Measurements from ENCODE around the gene ENPP6.

The ENPP6 gene

GRCh38 chr4:184188443-184189400, 29.0 kb downstream of the ENPP6 start:
- no peak for DNase-seq

GRCh38 chr4:184177271-184177670, 40.4 kb downstream of the ENPP6 start:
- DNase-seq: no peak

DNA sequence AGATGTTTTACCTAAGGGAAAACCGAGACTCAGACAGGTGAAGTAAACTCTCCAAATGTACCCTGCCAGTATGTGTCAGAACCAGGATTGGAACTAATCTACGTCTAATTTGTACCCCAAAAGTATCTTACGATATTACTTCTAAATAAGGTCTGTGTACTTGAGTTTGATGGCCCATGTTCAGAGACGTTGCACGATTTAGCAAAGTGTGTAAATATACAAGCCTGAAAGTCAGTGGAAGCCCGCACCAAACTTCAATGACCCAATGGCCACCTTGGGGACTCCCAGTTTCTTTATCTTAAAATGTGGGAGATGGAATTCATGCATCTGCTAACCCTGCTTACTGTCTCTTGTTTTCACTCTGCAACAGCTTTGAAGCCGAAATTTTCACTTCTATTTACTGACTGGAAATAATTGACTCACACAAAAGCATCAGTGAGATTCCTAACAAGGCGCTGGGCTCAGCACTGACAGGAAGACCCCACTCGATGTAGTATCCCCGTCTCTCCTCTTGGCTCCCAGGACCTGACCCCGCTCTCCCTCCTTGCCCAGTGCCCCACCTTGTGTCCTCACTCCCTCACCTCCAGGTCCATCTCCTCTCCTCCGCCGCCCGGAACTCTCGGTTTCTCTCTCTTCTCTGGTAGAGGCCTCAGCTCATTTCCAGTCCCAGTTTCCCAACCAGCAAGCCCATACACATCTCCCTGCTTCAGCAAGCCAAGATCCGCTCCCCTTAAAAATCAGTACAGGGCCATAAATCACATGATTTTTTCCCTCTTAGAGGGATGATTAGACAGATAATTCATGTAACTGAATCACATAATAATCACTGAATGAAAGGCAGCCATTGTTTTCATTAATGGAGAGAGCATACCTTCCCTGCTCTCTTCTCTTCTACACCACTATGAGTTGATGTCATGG, 42.8 kb downstream of the ENPP6 start:
- no peak for DNase-seq

GRCh38 chr4:184171011-184171410, 46.7 kb downstream of the ENPP6 start:
- no peak for DNase-seq

GRCh38 chr4:184169225-184169867, 48.3 kb downstream of the ENPP6 start:
- DNase-seq: no peak

GRCh38 chr4:184168406-184169019, 49.2 kb downstream of the ENPP6 start:
- peak in 1 of 2 experiments; percentile 18 for DNase-seq

GRCh38 chr4:184167576-184167975, 50.1 kb downstream of the ENPP6 start:
- no peak for DNase-seq

GRCh38 chr4:184166736-184167135, 50.9 kb downstream of the ENPP6 start:
- no peak for DNase-seq

- DNase-seq: no peak
These were observed 52.4 kb downstream of the ENPP6 start for GRCh38 chr4:184165291-184165690.

- no peak for DNase-seq
These were observed 53.9 kb downstream of the ENPP6 start for GRCh38 chr4:184163813-184164212.

GRCh38 chr4:184162596-184162995, 55.1 kb downstream of the ENPP6 start:
- DNase-seq: no peak

DNA sequence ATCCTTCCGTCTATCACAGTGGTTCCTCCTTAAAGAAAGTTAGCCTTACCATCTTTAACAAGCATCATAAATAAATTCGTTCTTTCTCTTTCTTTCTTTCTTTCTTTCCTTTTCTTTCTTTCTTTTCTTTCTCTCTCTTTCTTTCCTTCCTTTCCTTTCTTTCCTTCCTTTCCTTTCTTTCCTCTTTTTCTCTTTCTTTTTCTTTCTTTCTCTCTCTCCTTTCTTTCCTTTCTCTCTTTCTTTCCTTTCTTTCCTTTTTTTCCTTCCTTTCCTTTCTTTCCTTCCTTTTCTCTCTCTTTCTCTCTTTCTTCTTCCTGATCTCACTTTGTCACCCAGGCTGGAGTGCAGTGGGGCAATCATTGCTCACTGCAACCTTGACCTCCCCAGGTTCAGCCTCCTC, 60.4 kb downstream of the ENPP6 start:
- DNase-seq: no peak

DNA sequence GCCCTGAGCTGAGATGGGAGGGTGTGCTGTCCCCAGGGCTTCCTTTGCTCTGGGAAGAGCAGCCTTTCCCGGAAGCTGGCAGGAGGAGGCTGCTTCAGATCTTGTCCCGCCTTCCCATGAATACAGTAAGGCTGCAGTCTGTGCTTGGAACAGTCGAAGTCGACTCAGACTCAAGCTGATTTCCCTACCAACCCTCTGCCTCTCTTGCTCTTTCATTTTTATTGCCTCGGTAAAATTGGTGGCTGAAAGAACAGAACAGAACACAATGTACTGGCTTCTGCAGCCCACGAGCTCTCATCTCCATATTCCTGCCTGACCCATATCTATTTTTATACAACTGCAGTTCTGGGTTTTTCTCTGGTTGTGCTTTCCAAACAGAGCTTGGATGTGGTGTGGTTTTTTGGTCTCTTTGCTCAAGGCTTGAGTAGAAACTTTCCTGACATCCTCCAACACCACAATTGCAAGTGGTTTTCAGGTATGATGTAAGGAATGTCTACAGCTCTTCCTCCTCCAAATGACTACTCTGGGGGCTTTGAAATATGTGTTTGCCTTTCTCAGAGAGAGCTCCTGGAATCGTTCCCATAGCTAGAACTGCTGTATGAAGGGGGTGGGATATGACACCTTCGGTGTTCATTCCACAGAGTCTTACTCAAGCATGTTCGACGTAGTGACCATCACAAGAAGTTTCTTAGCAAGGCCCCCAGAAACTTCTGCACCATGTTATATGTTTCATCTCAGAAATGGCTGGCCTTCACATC, 61.3 kb downstream of the ENPP6 start:
- no peak for DNase-seq

- no peak for DNase-seq
These were observed 63.5 kb downstream of the ENPP6 start for GRCh38 chr4:184154199-184154598.

- DNase-seq: no peak
These were observed 63.9 kb downstream of the ENPP6 start for GRCh38 chr4:184153781-184154180.

GRCh38 chr4:184151988-184152485, 65.6 kb downstream of the ENPP6 start:
- DNase-seq: no peak

DNA sequence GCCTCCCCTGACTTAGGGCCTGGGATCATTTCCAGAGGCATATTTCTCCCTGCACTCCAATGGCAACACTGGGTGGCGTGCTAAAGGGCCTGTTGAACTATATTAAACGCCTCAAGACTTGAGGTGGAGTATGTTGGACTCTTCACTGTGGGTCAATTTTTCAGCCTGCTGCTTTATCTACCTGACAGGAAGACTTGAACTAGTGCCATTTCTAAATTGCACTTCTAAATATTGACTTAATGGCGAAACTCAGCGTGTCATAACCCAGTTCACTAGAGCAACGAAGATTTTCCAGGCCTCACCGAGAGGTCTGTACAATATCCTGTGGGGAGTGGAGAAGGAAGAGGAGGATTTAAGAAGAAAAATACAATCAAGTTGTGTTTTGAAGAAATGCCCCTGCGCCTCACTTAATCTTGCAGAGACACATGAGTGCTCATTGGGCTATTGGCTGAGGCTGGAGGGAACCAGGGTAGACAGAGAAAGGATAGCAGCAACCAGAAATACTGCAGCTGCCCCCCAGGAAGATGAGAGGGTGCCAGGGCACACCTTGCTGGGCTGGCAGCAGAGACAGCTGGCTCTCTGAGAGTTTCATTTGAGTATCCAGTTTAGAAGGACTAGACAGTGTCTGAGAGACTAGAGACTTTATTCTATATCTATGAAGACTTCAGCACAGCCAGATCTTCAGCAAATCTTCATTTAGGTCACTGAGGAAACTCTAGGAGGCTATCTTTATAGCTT, 67.4 kb downstream of the ENPP6 start:
- no peak for DNase-seq

DNA sequence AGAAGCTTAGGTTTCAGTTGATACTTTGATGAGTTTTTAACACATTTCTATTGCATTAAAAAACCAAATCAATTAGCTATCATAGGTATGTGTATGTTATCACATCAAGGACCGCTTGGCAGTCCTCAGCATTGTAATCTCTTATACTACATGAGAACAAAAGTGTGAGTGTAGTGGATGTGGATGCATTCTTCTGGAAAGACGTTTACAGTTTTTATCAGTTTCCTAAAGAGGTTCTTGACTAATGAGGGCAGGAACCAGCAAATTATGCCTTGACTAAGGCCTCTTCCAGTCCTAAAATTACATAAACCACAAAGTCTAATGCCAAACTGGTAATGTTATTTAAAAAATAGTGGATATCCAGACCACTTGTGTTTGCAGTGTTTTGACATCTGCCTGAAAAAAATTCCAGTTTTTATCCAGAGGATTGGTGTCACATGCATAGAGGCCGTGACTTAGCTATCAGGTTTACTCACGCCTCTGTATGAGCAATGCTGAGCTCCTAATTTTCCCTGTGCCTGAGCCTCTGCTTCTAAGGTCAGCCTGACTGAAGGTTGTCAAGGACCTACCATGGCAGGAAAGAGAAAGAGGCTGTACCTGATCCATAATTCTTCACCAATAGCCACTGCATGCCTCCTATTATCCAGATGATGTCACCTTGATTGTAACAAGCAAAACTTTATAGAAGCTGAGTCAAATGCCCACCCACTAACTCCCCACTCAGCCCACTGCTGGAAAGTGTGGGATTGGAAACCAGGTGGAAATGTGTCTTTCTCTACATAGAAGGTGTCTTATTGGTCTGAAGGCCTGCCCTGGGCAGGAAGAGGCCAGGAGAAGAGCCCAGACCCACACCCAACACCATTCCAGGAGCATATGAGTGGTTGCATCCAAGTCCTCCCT, 68.7 kb downstream of the ENPP6 start:
- DNase-seq: no peak

GRCh38 chr4:184147858-184148737, 69.6 kb downstream of the ENPP6 start:
- no peak for DNase-seq

Data from cerebellar nuclear complex (tissue), 1 donor.